Measurements from ENCODE around the gene PCDH15.

PCDH15 gene

GRCh38 chr10:54368984-54369383 is 432.0 kb downstream of the PCDH15 start:
- no peak for DNase-seq

GRCh38 chr10:54363390-54363789 is 437.6 kb downstream of the PCDH15 start:
- DNase-seq = no peak

- DNase-seq = no peak
Measured at GRCh38 chr10:54342058-54342457, 459.0 kb downstream of the PCDH15 start.

GRCh38 chr10:54335296-54335695 is 465.7 kb downstream of the PCDH15 start:
- no peak for DNase-seq

GRCh38 chr10:54319341-54319740 is 481.7 kb downstream of the PCDH15 start:
- no peak for DNase-seq

GRCh38 chr10:54318470-54318869 is 482.6 kb downstream of the PCDH15 start:
- no peak for DNase-seq

- no peak for DNase-seq
Measured at GRCh38 chr10:54314430-54314829, 486.6 kb downstream of the PCDH15 start.

GRCh38 chr10:54284526-54285193 is 516.4 kb downstream of the PCDH15 start:
- DNase-seq = no peak

- no peak for DNase-seq
Measured at GRCh38 chr10:54282012-54282411, 519.0 kb downstream of the PCDH15 start.

GRCh38 chr10:54266395-54266794 is 534.6 kb downstream of the PCDH15 start:
- DNase-seq = no peak

GRCh38 chr10:54262726-54263125 is 538.3 kb downstream of the PCDH15 start:
- no peak for DNase-seq

GRCh38 chr10:54259104-54259503 is 541.9 kb downstream of the PCDH15 start:
- DNase-seq = no peak

GRCh38 chr10:54234832-54235231 is 566.2 kb downstream of the PCDH15 start:
- DNase-seq = no peak

- DNase-seq = no peak
Measured at GRCh38 chr10:54203401-54203800, 597.6 kb downstream of the PCDH15 start.

- no peak for DNase-seq
Measured at GRCh38 chr10:54198051-54198450, 603.0 kb downstream of the PCDH15 start.

GRCh38 chr10:54194806-54195205 is 606.2 kb downstream of the PCDH15 start:
- DNase-seq = no peak

- no peak for DNase-seq
Measured at GRCh38 chr10:54159924-54160323, 641.1 kb downstream of the PCDH15 start.

GRCh38 chr10:54148508-54148907 is 652.5 kb downstream of the PCDH15 start:
- no peak for DNase-seq

- DNase-seq = no peak
Measured at GRCh38 chr10:54139819-54140428, 661.1 kb downstream of the PCDH15 start.

GRCh38 chr10:54137396-54137795 is 663.6 kb downstream of the PCDH15 start:
- DNase-seq = no peak

GRCh38 chr10:54133203-54133602 is 667.8 kb downstream of the PCDH15 start:
- no peak for DNase-seq

GRCh38 chr10:54131833-54132232 is 669.2 kb downstream of the PCDH15 start:
- no peak for DNase-seq

GRCh38 chr10:54130394-54130793 is 670.6 kb downstream of the PCDH15 start:
- no peak for DNase-seq

GRCh38 chr10:54125098-54125747 is 675.8 kb downstream of the PCDH15 start:
- no peak for DNase-seq
